ENCODE results near the gene SOCS1. TPM values are rescaled to one million over a fixed set of nuclear protein-coding genes. Genes with fewer than 3 reads are reported as not detected.

The SOCS1 gene
- total RNA-seq, 5 donors from 2014 or later (not counting 1 experiment from before 2014, with no cell fraction given), result 49.2 to 67.2 (median 54.5) TPM

DNA sequence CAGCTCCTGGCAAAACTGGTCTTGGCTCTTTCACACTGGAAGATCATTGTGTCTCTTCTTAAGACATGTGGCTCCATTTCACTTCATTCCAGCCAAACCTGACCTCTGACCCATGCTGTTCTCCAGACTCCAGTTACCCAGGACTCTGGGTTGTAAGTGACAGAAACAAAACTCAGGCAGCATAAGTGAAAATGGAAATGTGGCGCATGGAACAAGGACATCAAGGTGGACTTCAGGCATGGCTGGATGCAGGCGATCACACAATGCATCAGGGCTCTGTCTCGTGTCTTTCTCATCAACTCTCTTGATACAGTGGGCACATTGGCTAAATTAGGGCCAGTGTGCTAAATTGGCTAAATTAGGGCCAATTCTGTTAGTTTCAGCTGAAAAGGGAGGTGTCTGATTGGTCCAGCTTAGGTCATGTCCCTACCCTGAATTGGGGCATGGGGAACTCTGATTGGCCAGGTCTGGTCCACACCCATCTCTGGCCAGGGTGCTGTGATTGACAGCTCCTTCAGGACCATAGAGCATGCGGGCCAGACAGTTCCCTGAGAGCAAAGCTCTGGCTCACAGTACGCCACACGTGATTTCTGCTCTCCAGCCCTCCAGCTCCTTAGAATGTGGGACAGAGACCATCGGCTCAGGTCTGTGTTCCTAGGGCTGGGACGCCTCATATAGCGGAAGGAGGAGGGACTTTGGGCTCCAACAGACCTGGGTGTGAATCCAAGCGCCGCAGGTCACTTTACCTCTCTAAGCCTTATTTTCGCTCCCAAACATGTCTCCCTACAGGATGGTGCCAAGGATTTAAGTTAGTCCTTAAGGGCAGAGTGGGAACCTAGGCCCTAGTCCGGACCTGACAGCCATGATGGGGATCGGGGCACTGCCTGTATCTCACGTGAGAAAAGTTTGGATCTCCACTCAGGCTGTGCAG lies 17.5 kb downstream of the SOCS1 start:
- Mint-ChIP-seq H3K27ac (peak overlapping the region; percentile 25 to 52), H3K4me3 (no peak overlapping the region), H3K27me3 (no peaks in the 10 kb centered on the region), H3K4me1 (peaks cover 24 to 28% (median 24%) of the 10 kb centered on the region in 3 donors), H3K36me3 (no peaks in the 10 kb centered on the region), H3K9me3 (no peaks in the 10 kb centered on the region)
- WGBS (ENCODE audit: insufficient coverage), result 97% methylated on average over 7 of the region's 15 CpGs
- no peak for DNase-seq
- H3K27ac ChIP-seq (ENCODE audit: low read length), result no peak overlapping the region
- H3K27me3 ChIP-seq (replicated peaks in 1 of 2; ENCODE audit: control insufficient read depth in 2 of 2, extremely low read depth in 1 of 2, insufficient read depth in 2 of 2, low read length in 1 of 2), result no peaks in the 10 kb centered on the region
- H3K9me3 ChIP-seq, result no peaks in the 10 kb centered on the region
- H3K36me3 ChIP-seq (ENCODE audit: control insufficient read depth in 2 of 2, extremely low read depth in 1 of 2, insufficient read depth in 1 of 2, low read length in 1 of 2), result no peaks in the 10 kb centered on the region
- H3K4me1 ChIP-seq (ENCODE audit: control insufficient read depth in 1 of 2, extremely low read depth in 1 of 2, insufficient read depth in 2 of 2, low read length in 2 of 2), result peaks cover 9 to 36% of the 10 kb centered on the region in 2 experiments
- H3K4me3 ChIP-seq (ENCODE audit: control insufficient read depth in 1 of 2, extremely low read depth in 1 of 2, low read length in 1 of 2), result no peak overlapping the region
- ChIA-PET POLR2A (no interaction called here), CTCF (no interaction called here)
- ATAC-seq (replicated peaks in 1 of 4), result no peak

DNA sequence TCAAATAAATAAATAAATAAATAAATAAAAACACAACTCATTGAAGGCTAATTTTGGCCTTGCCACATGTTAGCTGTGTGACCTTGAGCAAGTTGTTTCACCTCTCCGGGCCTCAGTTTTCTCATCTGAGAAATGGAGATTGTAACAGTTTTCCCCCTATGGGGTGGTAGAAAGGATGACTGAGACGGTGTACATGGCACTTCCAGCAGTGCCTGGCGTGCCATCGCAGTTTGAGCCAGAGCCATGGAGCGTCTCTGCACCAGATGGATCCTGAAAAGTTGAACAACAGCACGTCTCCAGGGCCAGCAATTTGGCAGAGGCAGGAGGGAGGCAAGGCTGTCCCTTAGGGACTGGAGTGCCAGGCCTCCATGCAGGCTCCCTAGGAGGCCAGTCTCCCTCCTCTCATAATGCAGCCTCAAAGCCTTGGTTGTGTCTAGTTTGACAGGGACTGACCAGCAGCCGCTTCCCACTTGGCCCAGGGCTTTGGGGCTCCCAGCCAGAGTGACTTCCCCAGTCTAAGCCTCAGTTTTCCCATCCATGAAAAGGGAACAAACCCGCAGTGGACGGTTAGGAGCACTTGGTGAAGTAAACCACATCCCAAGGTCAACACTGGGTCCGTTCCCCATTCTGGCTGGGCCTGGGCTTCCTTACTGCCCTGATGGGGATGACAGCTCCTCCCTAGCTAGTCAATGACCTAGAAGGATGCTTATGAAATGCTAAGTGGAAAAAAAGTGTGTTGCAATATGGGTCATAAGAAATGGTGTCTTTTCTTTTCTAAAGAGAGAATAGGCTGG lies 19.3 kb downstream of the SOCS1 start:
- Histone ChIP-seq H3K4me3 (ENCODE audit: control insufficient read depth in 1 of 2, extremely low read depth in 1 of 2, low read length in 1 of 2) (no peak overlapping the region), H3K27ac (ENCODE audit: low read length) (no peak overlapping the region), H3K9me3 (no peaks in the 10 kb centered on the region), H3K27me3 (replicated peaks in 1 of 2; ENCODE audit: control insufficient read depth in 2 of 2, extremely low read depth in 1 of 2, insufficient read depth in 2 of 2, low read length in 1 of 2) (no peaks in the 10 kb centered on the region), H3K36me3 (ENCODE audit: control insufficient read depth in 2 of 2, extremely low read depth in 1 of 2, insufficient read depth in 1 of 2, low read length in 1 of 2) (no peaks in the 10 kb centered on the region), H3K4me1 (ENCODE audit: control insufficient read depth in 1 of 2, extremely low read depth in 1 of 2, insufficient read depth in 2 of 2, low read length in 2 of 2) (peaks cover 14 to 53% of the 10 kb centered on the region in 2 experiments)
- ChIA-PET POLR2A (interaction anchor here in 1 of 2 donors (1.3 kb wide), 1 partner anchor 13 kb away, joined by 5 read pairs; no protein-coding TSS in a partner anchor), CTCF (no interaction called here)
- Mint-ChIP-seq H3K27ac (peak overlapping the region in 1 of 2 donors; percentile 64), H3K36me3 (no peaks in the 10 kb centered on the region), H3K4me1 (peaks cover 40 to 47% (median 42%) of the 10 kb centered on the region in 3 donors), H3K27me3 (no peaks in the 10 kb centered on the region), H3K4me3 (no peak overlapping the region), H3K9me3 (no peaks in the 10 kb centered on the region)
- DNase-seq, result no peak
- no peak for ATAC-seq (replicated peaks in 1 of 4)
- 97% methylated on average over 5 of the region's 10 CpGs for WGBS (ENCODE audit: insufficient coverage)

DNA sequence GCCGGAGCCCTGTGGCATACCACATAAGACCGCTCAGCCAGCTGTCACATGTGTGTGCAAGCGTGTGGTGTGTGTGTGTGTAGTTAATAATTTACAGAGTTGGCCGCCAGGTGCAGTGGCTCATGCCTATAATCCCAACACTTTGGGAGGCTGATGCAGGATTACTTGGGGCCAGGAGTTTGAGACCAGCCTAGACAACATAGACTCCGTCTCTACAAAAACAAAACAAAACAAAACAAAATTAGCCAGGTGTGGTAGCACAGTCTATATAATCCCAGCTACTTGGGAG lies 20.4 kb downstream of the SOCS1 start:
- Mint-ChIP-seq H3K9me3 (no peaks in the 10 kb centered on the region), H3K27ac (peak overlapping the region in 1 of 2 donors; percentile 65), H3K36me3 (no peaks in the 10 kb centered on the region), H3K4me1 (peaks cover 50 to 56% (median 51%) of the 10 kb centered on the region in 3 donors), H3K27me3 (no peaks in the 10 kb centered on the region), H3K4me3 (no peak overlapping the region)
- no peaks in the 10 kb centered on the region for H3K27me3 ChIP-seq (replicated peaks in 1 of 2; ENCODE audit: control insufficient read depth in 2 of 2, extremely low read depth in 1 of 2, insufficient read depth in 2 of 2, low read length in 1 of 2)
- ATAC-seq (replicated peaks in 1 of 4) (no peak), DNase-seq (no peak)
- H3K27ac ChIP-seq (ENCODE audit: low read length), result no peak overlapping the region
- POLR2A ChIA-PET, result interaction anchor here in 1 of 2 donors (1.3 kb wide), 1 partner anchor 14 kb away, joined by 5 read pairs; no protein-coding TSS in a partner anchor
- CTCF ChIA-PET, result interaction anchor here in 1 of 2 donors (0.8 kb wide), 1 partner anchor 264 kb away, joined by 3 read pairs; no protein-coding TSS in a partner anchor
- H3K36me3 ChIP-seq (ENCODE audit: control insufficient read depth in 2 of 2, extremely low read depth in 1 of 2, insufficient read depth in 1 of 2, low read length in 1 of 2), result no peaks in the 10 kb centered on the region
- H3K4me1 ChIP-seq (ENCODE audit: control insufficient read depth in 1 of 2, extremely low read depth in 1 of 2, insufficient read depth in 2 of 2, low read length in 2 of 2), result peaks cover 17 to 55% of the 10 kb centered on the region in 2 experiments
- H3K4me3 ChIP-seq (ENCODE audit: control insufficient read depth in 1 of 2, extremely low read depth in 1 of 2, low read length in 1 of 2), result no peak overlapping the region
- WGBS (ENCODE audit: insufficient coverage), result 78% methylated on average over 2 of the region's 5 CpGs
- H3K9me3 ChIP-seq, result no peaks in the 10 kb centered on the region

DNA sequence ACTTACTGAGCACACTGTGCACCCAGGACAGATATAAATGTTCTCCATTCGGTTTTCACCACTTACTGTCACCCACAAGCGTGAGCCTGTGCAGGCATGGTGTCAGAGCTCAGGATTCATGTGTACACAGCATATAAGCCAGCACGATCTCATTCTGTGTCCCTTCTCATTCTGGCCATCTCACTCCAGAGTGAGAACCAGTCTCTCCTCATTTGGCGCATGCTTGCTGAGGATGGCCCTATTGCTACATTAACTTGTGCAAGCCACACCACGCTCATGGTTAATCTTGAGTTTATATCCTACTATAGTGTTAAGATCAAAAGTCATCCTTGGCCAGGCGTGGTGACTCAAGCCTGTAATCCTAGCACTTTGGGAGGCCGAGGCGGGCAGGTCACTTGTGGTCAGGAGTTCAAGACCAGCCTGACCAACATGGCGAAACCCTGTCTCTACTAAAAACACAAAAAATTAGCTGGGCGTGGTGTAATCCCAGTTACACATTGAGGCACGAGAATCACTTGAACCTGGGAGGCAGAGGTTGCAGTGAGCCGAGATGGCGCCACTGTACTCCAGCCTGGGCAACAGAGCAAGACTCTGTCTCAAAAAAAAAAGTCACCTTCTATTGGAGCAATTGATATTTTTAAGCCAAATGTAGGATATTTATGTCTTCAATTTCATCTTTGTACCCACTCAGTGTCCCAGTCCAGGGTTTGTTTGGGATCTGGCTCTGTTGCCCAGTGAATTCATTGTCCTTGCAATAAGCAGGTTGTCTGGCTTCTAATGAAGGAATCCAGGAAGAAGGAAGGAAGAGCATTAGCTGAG lies 20.9 kb downstream of the SOCS1 start:
- Mint-ChIP-seq H3K36me3 (no peaks in the 10 kb centered on the region), H3K4me3 (no peak overlapping the region), H3K9me3 (no peaks in the 10 kb centered on the region), H3K4me1 (peaks cover 51 to 59% (median 52%) of the 10 kb centered on the region in 3 donors), H3K27me3 (no peaks in the 10 kb centered on the region), H3K27ac (peak overlapping the region; percentile 72 to 76)
- Histone ChIP-seq H3K4me1 (ENCODE audit: control insufficient read depth in 1 of 2, extremely low read depth in 1 of 2, insufficient read depth in 2 of 2, low read length in 2 of 2) (peaks cover 13 to 53% of the 10 kb centered on the region in 2 experiments), H3K27me3 (replicated peaks in 1 of 2; ENCODE audit: control insufficient read depth in 2 of 2, extremely low read depth in 1 of 2, insufficient read depth in 2 of 2, low read length in 1 of 2) (no peaks in the 10 kb centered on the region), H3K27ac (ENCODE audit: low read length) (peak overlapping the region; percentile 85), H3K36me3 (ENCODE audit: control insufficient read depth in 2 of 2, extremely low read depth in 1 of 2, insufficient read depth in 1 of 2, low read length in 1 of 2) (no peaks in the 10 kb centered on the region), H3K9me3 (no peaks in the 10 kb centered on the region), H3K4me3 (ENCODE audit: control insufficient read depth in 1 of 2, extremely low read depth in 1 of 2, low read length in 1 of 2) (no peak overlapping the region)
- ATAC-seq (replicated peaks in 1 of 4) (no peak), DNase-seq (no peak)
- 81% methylated on average over 9 of the region's 13 CpGs for WGBS (ENCODE audit: insufficient coverage)
- CTCF ChIA-PET, result interaction anchor here in 1 of 2 donors (0.8 kb wide), 1 partner anchor 264 kb away, joined by 3 read pairs; no protein-coding TSS in a partner anchor
- POLR2A ChIA-PET, result interaction anchor here in 1 of 2 donors (1.3 kb wide), 1 partner anchor 14 kb away, joined by 5 read pairs; no protein-coding TSS in a partner anchor

DNA sequence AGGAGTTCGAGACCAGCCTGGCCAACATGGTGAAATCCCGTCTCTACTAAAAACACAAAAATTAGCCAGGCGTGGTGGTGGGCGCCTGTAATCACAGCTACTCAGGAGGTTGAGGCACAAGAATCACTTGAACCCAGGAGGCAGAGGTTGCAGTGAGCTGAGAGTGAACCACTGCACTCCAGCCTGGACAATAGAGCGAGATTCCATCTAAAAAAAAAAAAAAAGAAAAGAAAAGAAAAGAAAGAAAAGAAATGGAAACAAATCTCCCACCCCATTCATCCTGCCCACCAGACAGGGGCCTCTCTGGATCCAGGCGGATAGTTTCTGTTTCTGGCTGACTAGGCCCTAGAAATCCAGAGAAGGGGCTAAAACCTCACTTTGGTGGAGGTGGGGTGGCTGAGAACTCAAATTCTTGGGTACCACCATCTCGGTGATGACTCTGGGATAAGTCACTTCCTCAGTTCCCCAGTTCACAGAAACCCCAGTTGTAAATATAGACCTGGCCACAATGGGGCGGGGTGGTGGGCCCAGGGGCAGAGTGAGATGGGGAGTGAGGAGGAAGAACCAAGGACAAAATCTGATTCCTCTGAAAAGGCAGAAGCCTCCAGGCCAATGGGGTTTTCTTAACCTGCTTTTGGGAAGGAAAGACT lies 22.2 kb downstream of the SOCS1 start:
- Histone ChIP-seq H3K4me3 (ENCODE audit: control insufficient read depth in 1 of 2, extremely low read depth in 1 of 2, low read length in 1 of 2) (no peak overlapping the region), H3K9me3 (no peaks in the 10 kb centered on the region), H3K27me3 (replicated peaks in 1 of 2; ENCODE audit: control insufficient read depth in 2 of 2, extremely low read depth in 1 of 2, insufficient read depth in 2 of 2, low read length in 1 of 2) (no peaks in the 10 kb centered on the region), H3K4me1 (ENCODE audit: control insufficient read depth in 1 of 2, extremely low read depth in 1 of 2, insufficient read depth in 2 of 2, low read length in 2 of 2) (peaks cover 13 to 63% of the 10 kb centered on the region in 2 experiments), H3K36me3 (ENCODE audit: control insufficient read depth in 2 of 2, extremely low read depth in 1 of 2, insufficient read depth in 1 of 2, low read length in 1 of 2) (no peaks in the 10 kb centered on the region), H3K27ac (ENCODE audit: low read length) (peak overlapping the region; percentile 85)
- no peaks in the 10 kb centered on the region for H3K9me3 Mint-ChIP-seq
- peak overlapping the region; percentile 41 to 80 (median 57) for H3K4me3 Mint-ChIP-seq
- no peaks in the 10 kb centered on the region for H3K27me3 Mint-ChIP-seq
- DNase-seq, result peak in 10 of 35 experiments; percentile 24 to 59 (median 42)
- no peaks in the 10 kb centered on the region for H3K36me3 Mint-ChIP-seq
- peak overlapping the region; percentile 97 for H3K27ac Mint-ChIP-seq
- peaks cover 56 to 71% (median 65%) of the 10 kb centered on the region in 3 donors for H3K4me1 Mint-ChIP-seq
- ChIA-PET POLR2A (interaction anchor here (0.7 to 1.3 kb wide), 4 partner anchors 9 to 21 kb away, joined by 3 read pairs; no protein-coding TSS in a partner anchor), CTCF (interaction anchor here (0.7 to 1.1 kb wide), 2 partner anchors 18 to 130 kb away, joined by 3 to 4 read pairs; no protein-coding TSS in a partner anchor)
- peak in 1 of 4 experiments; percentile 10 for ATAC-seq (replicated peaks in 1 of 4)
- no CpG with 5 or more reads among the region's 8 CpGs for WGBS (ENCODE audit: insufficient coverage)
